Left lung (tissue), 10 donors: ENCODE results near the gene CPEB4. TPM values are rescaled to one million over a fixed set of nuclear protein-coding genes. Genes with fewer than 3 reads are reported as not detected.
A peak's percentile ranks its signal among the peaks of the same experiment; 100 is the strongest.

Experiments
- ATAC-seq: fragments of 200-7000 bp; cut with Tn5 transposase; one replicate; pipeline ENCODE4 v1.9.1; 2020; ENCODE audit warnings: moderate library complexity
- DNase-seq, 4 donors: peaks; one replicate each; pipeline ENCODE4 v3.0.0-alpha.2; 2013 to 2020
- H3K27ac ChIP-seq, 2 donors: fragments of 200-600 bp; sonication (generic) in 1 of 2; one replicate each; pipeline versions ENCODE4 v1.5.0 to v1.8.0; 2020 to 2021
- H3K27me3 ChIP-seq, 2 donors: fragments of 200-600 bp; sonication (generic) in 1 of 2; one replicate each; pipeline versions ENCODE4 v1.5.0 to v1.8.0; 2020 to 2021
- H3K36me3 ChIP-seq, 2 donors: fragments of 200-600 bp; sonication (generic) in 1 of 2; one replicate each; pipeline versions ENCODE4 v1.5.0 to v1.8.0; 2020 to 2021
- H3K4me1 ChIP-seq, 2 donors: fragments of 200-600 bp; one replicate each; pipeline ENCODE4 v1.8.0; 2021
- H3K4me3 ChIP-seq, 2 donors: fragments of 200-600 bp; sonication (generic) in 1 of 2; one replicate each; pipeline versions ENCODE4 v1.5.0 to v1.8.0; 2020 to 2021; ENCODE audit warnings: mild to moderate bottlenecking in 1 of 2
- H3K9me3 ChIP-seq, 2 donors: fragments of 200-600 bp; sonication (generic) in 1 of 2; one replicate each; pipeline versions ENCODE4 v1.5.0 to v1.8.0; 2020 to 2021
- intact Hi-C, 2 donors: fragments of 100-400 bp; cut with DNase I; formaldehyde crosslinking; loops; one replicate each; pipeline versions ENCODE4 v1.11.2 to v1.14.2; 2022
- polyA plus RNA-seq, 6 donors: library from polyadenylated mRNA; unstranded; fragments of 120-200 nt; gene quantifications; one replicate each; pipeline ENCODE4 v1.2.1, GENCODE V29; 2013; ENCODE audit not compliant: insufficient read length in 6 of 6
- total RNA-seq, 2 donors: library from RNA; stranded (reverse); fragmentation: NEBNext Ultra II Directional; extraction: Animal tissue kit (Norgen Biotek cat#: 25700); gene quantifications; one replicate each; pipeline ENCODE4 v1.2.1, GENCODE V29; 2021
- TF ChIP-seq, protein P1 (sequence below), 2 donors: fragments of 200-600 bp; sonication (generic) in 1 of 2; IDR thresholded peaks; one replicate each; pipeline versions ENCODE4 v1.5.0 to v1.8.0; 2021; ENCODE audit warnings: antibody characterized with exemption in 2 of 2
- donor health status: DM: no; HTN: yes; CAD: no.
- donor health status: DM: no; HTN: no; CAD: no.

CPEB4 gene
- total and polyA plus RNA-seq, 8 donors, result 16.3 to 59.6 (median 18.0) TPM

DNA sequence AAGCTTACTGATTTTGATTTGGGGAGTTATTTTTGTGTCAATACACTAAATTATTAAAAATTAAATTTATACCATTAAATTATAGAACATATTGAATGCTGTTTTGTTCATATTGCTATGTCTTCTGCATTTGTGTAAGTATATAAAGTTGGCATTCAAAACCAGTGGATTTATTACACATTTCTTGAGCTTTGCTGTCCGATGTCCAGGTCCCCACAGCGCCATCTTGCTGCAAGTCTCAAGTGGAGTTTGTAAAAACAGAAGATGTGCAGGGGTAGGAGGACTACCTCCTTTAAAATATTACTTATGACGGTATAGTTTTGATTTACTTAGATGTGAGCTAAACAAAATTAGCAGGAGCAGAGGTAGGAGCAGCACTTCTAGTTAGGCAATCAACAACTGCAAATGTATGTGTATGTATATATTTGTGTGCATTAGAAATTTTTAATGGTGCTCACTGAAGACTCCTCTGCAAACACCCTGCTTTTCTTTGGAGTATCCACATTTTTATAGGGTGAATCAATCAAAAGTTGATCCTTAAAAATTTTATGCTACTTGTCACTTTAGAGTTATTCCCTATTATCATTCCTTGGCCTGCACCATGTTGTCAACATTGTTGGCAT is 37.4 kb downstream of the CPEB4 start:
- Histone ChIP-seq H3K27me3 (no peaks in the 10 kb centered on the region), H3K36me3 (peaks cover 0 to 10% of the 10 kb centered on the region in 2 donors), H3K4me3 (no peak overlapping the region), H3K9me3 (no peaks in the 10 kb centered on the region), H3K4me1 (peaks cover 22 to 79% of the 10 kb centered on the region in 2 donors), H3K27ac (peak overlapping the region in 1 of 2 donors; percentile 53)
- DNase-seq, result peak in 2 of 4 donors; percentile 49 to 57
- ATAC-seq, result peak; percentile 53
- intact Hi-C loops, result no loop called here
- TF ChIP-seq, protein P1, sequence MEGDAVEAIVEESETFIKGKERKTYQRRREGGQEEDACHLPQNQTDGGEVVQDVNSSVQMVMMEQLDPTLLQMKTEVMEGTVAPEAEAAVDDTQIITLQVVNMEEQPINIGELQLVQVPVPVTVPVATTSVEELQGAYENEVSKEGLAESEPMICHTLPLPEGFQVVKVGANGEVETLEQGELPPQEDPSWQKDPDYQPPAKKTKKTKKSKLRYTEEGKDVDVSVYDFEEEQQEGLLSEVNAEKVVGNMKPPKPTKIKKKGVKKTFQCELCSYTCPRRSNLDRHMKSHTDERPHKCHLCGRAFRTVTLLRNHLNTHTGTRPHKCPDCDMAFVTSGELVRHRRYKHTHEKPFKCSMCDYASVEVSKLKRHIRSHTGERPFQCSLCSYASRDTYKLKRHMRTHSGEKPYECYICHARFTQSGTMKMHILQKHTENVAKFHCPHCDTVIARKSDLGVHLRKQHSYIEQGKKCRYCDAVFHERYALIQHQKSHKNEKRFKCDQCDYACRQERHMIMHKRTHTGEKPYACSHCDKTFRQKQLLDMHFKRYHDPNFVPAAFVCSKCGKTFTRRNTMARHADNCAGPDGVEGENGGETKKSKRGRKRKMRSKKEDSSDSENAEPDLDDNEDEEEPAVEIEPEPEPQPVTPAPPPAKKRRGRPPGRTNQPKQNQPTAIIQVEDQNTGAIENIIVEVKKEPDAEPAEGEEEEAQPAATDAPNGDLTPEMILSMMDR (IDR thresholded peaks at IDR 0.05), result peak in 1 of 2 donors; percentile 26

DNA sequence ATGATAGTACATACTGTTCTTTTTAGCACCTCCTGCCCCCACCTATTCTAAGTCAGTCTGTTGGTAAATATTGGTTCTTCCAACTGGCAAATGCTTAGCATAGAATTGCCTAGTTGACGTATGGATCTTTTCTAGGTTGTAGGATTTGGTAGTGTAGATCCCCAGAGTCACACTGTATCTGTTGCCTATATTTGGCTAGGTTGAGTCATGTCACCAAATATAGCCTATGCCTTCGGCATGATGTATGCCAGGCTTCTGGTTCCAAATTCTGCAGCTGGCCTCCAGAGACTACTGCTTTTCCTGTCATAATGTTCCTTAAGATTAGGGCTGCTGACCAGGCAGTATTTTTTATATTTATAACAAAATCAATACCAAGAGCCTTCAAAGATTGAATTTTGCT is 38.2 kb downstream of the CPEB4 start:
- intact Hi-C loops, result no loop called here

DNA sequence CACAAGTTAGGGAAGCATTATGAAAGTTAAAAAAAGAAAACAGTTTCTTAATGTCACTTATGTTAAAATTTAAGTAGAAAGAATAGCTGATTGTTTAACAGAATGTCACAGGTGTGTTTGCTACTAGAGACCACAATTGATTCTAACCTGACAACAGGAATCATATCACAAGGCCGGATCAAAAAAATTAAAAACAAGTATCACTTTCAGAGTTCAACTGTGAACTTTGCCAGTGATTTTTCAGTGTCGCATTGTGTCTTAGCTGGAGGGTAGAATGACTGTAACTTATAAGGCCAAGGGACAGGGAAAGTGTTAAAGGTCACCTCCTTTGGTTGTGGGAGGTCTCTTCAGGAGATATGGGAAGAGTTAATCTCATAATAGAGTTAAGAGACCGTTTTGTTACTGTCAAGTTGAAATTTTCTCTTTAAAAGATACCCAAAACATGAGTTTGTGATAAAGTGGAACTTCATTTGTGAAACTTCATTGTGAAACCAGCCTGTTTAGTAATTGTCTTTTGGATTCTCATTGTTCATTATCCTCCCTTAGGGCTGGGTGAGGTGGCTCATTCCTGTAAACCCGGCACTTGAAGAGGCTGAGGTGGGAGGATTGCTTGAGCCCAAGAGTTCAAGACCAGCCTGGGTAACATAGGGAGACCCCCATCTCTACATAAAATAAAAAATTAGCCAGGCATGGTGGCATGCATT is 40.9 kb downstream of the CPEB4 start:
- ATAC-seq (no peak), DNase-seq (no peak)
- peaks cover 0 to 6% of the 10 kb centered on the region in 2 donors for H3K36me3 ChIP-seq
- H3K9me3 ChIP-seq, result no peaks in the 10 kb centered on the region
- no peaks in the 10 kb centered on the region for H3K27me3 ChIP-seq
- H3K27ac ChIP-seq, result peak overlapping the region in 1 of 2 donors; percentile 20
- H3K4me1 ChIP-seq, result peaks cover 13 to 53% of the 10 kb centered on the region in 2 donors
- TF ChIP-seq, protein P1 (IDR thresholded peaks at IDR 0.05), result no peak
- intact Hi-C loops, result no loop called here
- no peak overlapping the region for H3K4me3 ChIP-seq

More for the DNA sequence above, 38.2 kb downstream of the CPEB4 start:
- Histone ChIP-seq H3K27ac (no peak overlapping the region), H3K9me3 (no peaks in the 10 kb centered on the region), H3K4me3 (no peak overlapping the region), H3K27me3 (no peaks in the 10 kb centered on the region), H3K4me1 (peaks cover 21 to 74% of the 10 kb centered on the region in 2 donors), H3K36me3 (peaks cover 0 to 10% of the 10 kb centered on the region in 2 donors)
- DNase-seq, result no peak
- TF ChIP-seq, protein P1 (IDR thresholded peaks at IDR 0.05), result no peak
- ATAC-seq, result peak; percentile 36

DNA sequence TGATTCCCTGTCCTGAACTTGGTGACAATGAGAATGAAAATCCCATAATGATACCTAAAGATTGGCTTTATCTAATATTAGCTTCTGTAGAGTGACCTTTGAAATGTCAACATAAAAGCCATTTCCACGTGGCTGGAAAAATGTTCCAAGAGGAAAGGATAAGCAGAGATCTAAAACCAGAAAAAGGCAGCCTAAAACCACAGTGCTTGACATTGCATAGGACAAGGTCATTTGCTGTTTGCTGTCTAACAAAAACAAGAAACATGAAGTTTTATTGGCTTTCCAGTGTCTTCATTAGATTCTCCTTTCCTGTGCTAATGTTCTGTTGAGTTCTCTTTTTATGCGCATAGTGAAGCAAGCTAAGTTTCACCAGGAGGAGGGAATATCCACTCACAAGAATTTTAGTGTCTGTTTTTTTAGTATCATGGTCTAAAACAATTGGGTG is 44.6 kb downstream of the CPEB4 start:
- Histone ChIP-seq H3K9me3 (no peaks in the 10 kb centered on the region), H3K36me3 (peaks cover 0 to 5% of the 10 kb centered on the region in 2 donors), H3K27me3 (no peaks in the 10 kb centered on the region), H3K4me3 (no peak overlapping the region), H3K27ac (no peak overlapping the region), H3K4me1 (peaks cover 0 to 43% of the 10 kb centered on the region in 2 donors)
- intact Hi-C loops, result no loop called here
- ATAC-seq, result no peak
- DNase-seq, result no peak
- TF ChIP-seq, protein P1 (IDR thresholded peaks at IDR 0.05), result no peak

DNA sequence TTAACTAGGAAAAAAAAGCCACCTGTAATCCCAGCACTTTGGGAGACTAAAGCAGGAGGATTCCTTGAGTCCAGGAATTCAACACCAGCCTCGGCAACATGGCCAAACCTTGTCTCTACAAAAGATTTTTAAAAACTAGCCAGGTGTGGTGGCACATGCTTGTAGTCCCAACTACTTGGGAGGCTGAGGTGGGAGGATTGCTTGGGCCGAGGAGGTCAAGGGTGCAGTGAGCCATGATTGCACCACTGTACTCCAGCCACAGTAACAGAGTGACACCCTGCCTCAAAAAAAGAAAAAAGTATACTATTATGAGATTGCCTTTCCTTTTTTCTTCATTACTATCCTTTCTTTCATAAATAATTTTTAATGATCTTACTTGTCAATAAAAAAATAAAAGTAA is 45.8 kb downstream of the CPEB4 start:
- no peak for ATAC-seq
- DNase-seq, result no peak
- intact Hi-C loops, result no loop called here
- Histone ChIP-seq H3K9me3 (no peaks in the 10 kb centered on the region), H3K27me3 (no peaks in the 10 kb centered on the region), H3K36me3 (peaks cover 0 to 3% of the 10 kb centered on the region in 2 donors), H3K4me1 (peaks cover 0 to 44% of the 10 kb centered on the region in 2 donors), H3K27ac (no peak overlapping the region), H3K4me3 (no peak overlapping the region)
- TF ChIP-seq, protein P1 (IDR thresholded peaks at IDR 0.05), result no peak
